OCI-LY1 (cell line): Measurements from ENCODE around the gene ZNF462.

Experiments
- H2AFZ ChIP-seq: fragments of 200-600 bp; sonication (generic), shearing (Covaris generic); 2 replicates; pipeline ENCODE4 v1.6.0; 2014; ENCODE audit warnings: antibody characterized with exemption, mild to moderate bottlenecking, low read length
- H3F3A ChIP-seq: fragments of 200-600 bp; sonication (generic), shearing (Covaris generic); 2 replicates; pipeline ENCODE4 v1.6.0; 2014; ENCODE audit warnings: mild to moderate bottlenecking, antibody characterized with exemption, low read length, moderate library complexity; ENCODE audit not compliant: insufficient read depth
- H3K27ac ChIP-seq: fragments of 200-600 bp; sonication (generic); 2 replicates; pipeline ENCODE4 v1.5.1; 2014; ENCODE audit warnings: low read length, mixed run types, mild to moderate bottlenecking, low read depth; ENCODE audit not compliant: poor library complexity, severe bottlenecking
- H3K27me3 ChIP-seq: fragments of 200-600 bp; sonication (generic); 2 replicates; pipeline ENCODE4 v1.6.0; 2014; ENCODE audit warnings: antibody characterized with exemption, mild to moderate bottlenecking, low read length, moderate library complexity; ENCODE audit not compliant: insufficient read depth
- H3K36me3 ChIP-seq: fragments of 200-600 bp; sonication (generic); 2 replicates; pipeline ENCODE4 v1.6.1; 2014; ENCODE audit warnings: mild to moderate bottlenecking, antibody characterized with exemption, low read length, moderate library complexity, mixed read lengths; ENCODE audit not compliant: insufficient read depth
- H3K4me1 ChIP-seq: fragments of 200-600 bp; sonication (generic); 2 replicates; pipeline ENCODE4 v1.5.1; 2014; ENCODE audit warnings: mild to moderate bottlenecking, low read length, moderate library complexity; ENCODE audit not compliant: insufficient read depth, severe bottlenecking
- H3K4me2 ChIP-seq: fragments of 200-600 bp; sonication (generic), shearing (Covaris generic); 2 replicates; pipeline ENCODE4 v1.6.1; 2014; ENCODE audit warnings: low read length
- H3K4me3 ChIP-seq: fragments of 200-600 bp; sonication (generic); 2 replicates; pipeline ENCODE4 v1.5.1; 2014; ENCODE audit warnings: low read length, low read depth, mild to moderate bottlenecking, mixed read lengths; ENCODE audit not compliant: poor library complexity, severe bottlenecking
- H3K79me2 ChIP-seq: fragments of 200-600 bp; shearing (Covaris generic); 2 replicates; pipeline ENCODE4 v1.6.1; 2016; ENCODE audit warnings: mixed run types, low read length, mixed read lengths; ENCODE audit not compliant: insufficient read depth
- H3K9ac ChIP-seq: fragments of 200-600 bp; sonication (generic), shearing (Covaris generic); 2 replicates; pipeline ENCODE4 v1.6.1; 2014; ENCODE audit warnings: mild to moderate bottlenecking, low read length, mixed read lengths
- H3K9me2 ChIP-seq: fragments of 200-600 bp; sonication (generic), shearing (Covaris generic); 2 replicates; pipeline ENCODE4 v1.6.1; 2014; ENCODE audit warnings: low read depth, mild to moderate bottlenecking, low read length, mixed read lengths
- H3K9me3 ChIP-seq: fragments of 200-600 bp; shearing (Covaris generic); 2 replicates; pipeline ENCODE4 v1.6.1; 2014; ENCODE audit warnings: low read length, mixed read lengths
- H4K20me1 ChIP-seq: fragments of 200-600 bp; sonication (generic), shearing (Covaris generic); 2 replicates; pipeline ENCODE4 v1.6.0; 2016; ENCODE audit warnings: mild to moderate bottlenecking, low read length; ENCODE audit not compliant: insufficient read depth
- EZH2 ChIP-seq: fragments of 200-600 bp; sonication (generic), shearing (Covaris generic); IDR thresholded peaks from 2 replicates; pipeline ENCODE4 v1.8.0; 2017; ENCODE audit warnings: borderline replicate concordance, mixed run types, mild to moderate bottlenecking, antibody characterized with exemption, low read length, moderate library complexity, mixed read lengths
- TF ChIP-seq, protein P1 (sequence below): fragments of 200-600 bp; sonication (generic), shearing (Covaris generic); IDR thresholded peaks from 2 replicates; pipeline ENCODE4 v1.5.1; 2017; ENCODE audit warnings: mild to moderate bottlenecking, antibody characterized with exemption, low read length, moderate library complexity, mixed read lengths

The ZNF462 gene

DNA sequence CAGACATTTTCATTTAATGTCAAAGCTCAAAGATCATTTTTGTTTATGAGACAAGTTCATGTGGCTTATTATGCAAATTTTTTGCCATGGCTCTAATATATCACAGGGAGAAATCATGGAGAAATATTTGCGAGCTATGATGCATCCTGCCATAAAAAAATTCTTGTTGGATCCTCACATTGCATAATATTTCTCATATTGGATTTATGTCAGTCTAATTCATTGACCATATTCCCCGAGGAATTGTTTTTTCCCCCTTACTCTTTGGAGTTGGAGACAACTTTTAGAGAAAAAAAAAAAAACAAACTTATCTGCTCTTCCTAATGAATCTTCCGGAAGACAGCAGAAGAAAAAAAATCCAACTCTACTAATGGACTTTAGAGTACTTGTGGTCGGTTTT is 4.3 kb downstream of the ZNF462 start:
- no peak for TF ChIP-seq EZH2
- TF ChIP-seq, protein P1, sequence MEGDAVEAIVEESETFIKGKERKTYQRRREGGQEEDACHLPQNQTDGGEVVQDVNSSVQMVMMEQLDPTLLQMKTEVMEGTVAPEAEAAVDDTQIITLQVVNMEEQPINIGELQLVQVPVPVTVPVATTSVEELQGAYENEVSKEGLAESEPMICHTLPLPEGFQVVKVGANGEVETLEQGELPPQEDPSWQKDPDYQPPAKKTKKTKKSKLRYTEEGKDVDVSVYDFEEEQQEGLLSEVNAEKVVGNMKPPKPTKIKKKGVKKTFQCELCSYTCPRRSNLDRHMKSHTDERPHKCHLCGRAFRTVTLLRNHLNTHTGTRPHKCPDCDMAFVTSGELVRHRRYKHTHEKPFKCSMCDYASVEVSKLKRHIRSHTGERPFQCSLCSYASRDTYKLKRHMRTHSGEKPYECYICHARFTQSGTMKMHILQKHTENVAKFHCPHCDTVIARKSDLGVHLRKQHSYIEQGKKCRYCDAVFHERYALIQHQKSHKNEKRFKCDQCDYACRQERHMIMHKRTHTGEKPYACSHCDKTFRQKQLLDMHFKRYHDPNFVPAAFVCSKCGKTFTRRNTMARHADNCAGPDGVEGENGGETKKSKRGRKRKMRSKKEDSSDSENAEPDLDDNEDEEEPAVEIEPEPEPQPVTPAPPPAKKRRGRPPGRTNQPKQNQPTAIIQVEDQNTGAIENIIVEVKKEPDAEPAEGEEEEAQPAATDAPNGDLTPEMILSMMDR, result no peak
- H4K20me1 ChIP-seq, result no peaks in the 10 kb centered on the region
- H3K4me3 ChIP-seq, result no peak overlapping the region
- no peaks in the 10 kb centered on the region for H3K4me1 ChIP-seq
- H3K9me2 ChIP-seq, result no peaks in the 10 kb centered on the region
- no peaks in the 10 kb centered on the region for H3K27me3 ChIP-seq
- H3K79me2 ChIP-seq, result no peaks in the 10 kb centered on the region
- H3K27ac ChIP-seq, result no peak overlapping the region
- H3K36me3 ChIP-seq, result no peaks in the 10 kb centered on the region
- H3F3A ChIP-seq, result no peaks in the 10 kb centered on the region
- no peak overlapping the region for H3K4me2 ChIP-seq
- no peak overlapping the region for H3K9ac ChIP-seq
- H2AFZ ChIP-seq, result no peak overlapping the region
- H3K9me3 ChIP-seq, result no peaks in the 10 kb centered on the region

- Histone ChIP-seq H3K4me2 (no peak overlapping the region), H3K9me3 (no peaks in the 10 kb centered on the region), H3K36me3 (no peaks in the 10 kb centered on the region), H3K27me3 (no peaks in the 10 kb centered on the region), H3K27ac (no peak overlapping the region), H3K79me2 (no peaks in the 10 kb centered on the region), H3F3A (no peaks in the 10 kb centered on the region), H3K9ac (no peak overlapping the region), H3K4me1 (no peaks in the 10 kb centered on the region), H4K20me1 (no peaks in the 10 kb centered on the region), H3K4me3 (no peak overlapping the region), H2AFZ (no peak overlapping the region), H3K9me2 (no peaks in the 10 kb centered on the region)
- TF ChIP-seq, protein P1, result no peak
- no peak for TF ChIP-seq EZH2
Observed at GRCh38 chr9:106868087-106868486, 5.1 kb downstream of the ZNF462 start.

DNA sequence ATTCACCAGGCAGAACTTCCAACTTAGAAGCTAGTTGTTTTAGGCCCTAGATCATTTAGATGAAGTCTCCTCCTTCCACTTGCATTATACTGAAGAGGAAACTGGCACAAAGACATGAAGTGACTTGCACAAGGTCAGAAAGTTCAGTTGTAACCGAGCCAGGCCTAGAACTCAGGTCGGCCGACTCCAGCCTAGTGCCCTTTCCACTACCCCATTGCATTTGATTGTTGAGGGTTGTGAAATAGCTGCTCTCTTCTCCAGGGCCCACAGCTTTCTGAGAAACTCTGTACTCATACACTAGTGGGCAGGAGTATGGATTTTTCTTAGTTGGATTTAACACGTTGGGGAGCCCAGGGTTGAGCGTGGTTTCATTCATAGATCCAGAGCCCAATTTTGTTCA is 5.6 kb downstream of the ZNF462 start:
- no peaks in the 10 kb centered on the region for H3K9me2 ChIP-seq
- no peaks in the 10 kb centered on the region for H3K79me2 ChIP-seq
- no peak overlapping the region for H3K27ac ChIP-seq
- no peaks in the 10 kb centered on the region for H3K4me1 ChIP-seq
- no peaks in the 10 kb centered on the region for H3K9me3 ChIP-seq
- H3K9ac ChIP-seq, result no peak overlapping the region
- no peaks in the 10 kb centered on the region for H3K36me3 ChIP-seq
- H3K4me3 ChIP-seq, result no peak overlapping the region
- H3K4me2 ChIP-seq, result no peak overlapping the region
- H4K20me1 ChIP-seq, result no peaks in the 10 kb centered on the region
- no peak for TF ChIP-seq EZH2
- TF ChIP-seq, protein P1, result no peak
- no peak overlapping the region for H2AFZ ChIP-seq
- H3F3A ChIP-seq, result no peaks in the 10 kb centered on the region
- no peaks in the 10 kb centered on the region for H3K27me3 ChIP-seq
